WTC11 (cell line): ENCODE data around the gene RACK1. TPM values are rescaled to one million over a fixed set of nuclear protein-coding genes. Genes with fewer than 3 reads are reported as not detected.
A peak's percentile ranks its signal among the peaks of the same experiment; 100 is the strongest.

ENCODE experiments used
- AR ChIP-seq: fragments of 250-450 bp; sonication (Bioruptor Pico); IDR thresholded peaks from 2 replicates; pipeline ENCODE4 v1.9.0; 2021; ENCODE audit warnings: mild to moderate bottlenecking
- FOXK1 ChIP-seq: sonication (generic); formaldehyde crosslinking; IDR thresholded peaks from 2 replicates; pipeline ENCODE4 v1.8.0; 2022; ENCODE audit warnings: mild to moderate bottlenecking, moderate library complexity, missing genetic modification reagents
- HMGA2 ChIP-seq: fragments of 250-450 bp; sonication (Bioruptor Pico); IDR thresholded peaks from 2 replicates; pipeline ENCODE4 v1.4.0; 2021; ENCODE audit warnings: mild to moderate bottlenecking, moderate library complexity
- IRF2 ChIP-seq: sonication (generic); formaldehyde crosslinking; IDR thresholded peaks from 2 replicates; pipeline ENCODE4 v1.8.0; 2022; ENCODE audit warnings: low read depth, missing genetic modification reagents, borderline replicate concordance
- PRRX2 ChIP-seq: fragments of 250-450 bp; sonication (Bioruptor Pico); IDR thresholded peaks from 2 replicates; pipeline ENCODE4 v1.8.0; 2021; ENCODE audit warnings: mild to moderate bottlenecking
- ZBTB21 ChIP-seq: sonication (generic); formaldehyde crosslinking; IDR thresholded peaks from 2 replicates; pipeline ENCODE4 v1.8.1; 2023; ENCODE audit warnings: mild to moderate bottlenecking, missing genetic modification reagents, borderline replicate concordance
- ZMAT4 ChIP-seq: fragments of 250-450 bp; sonication (Bioruptor Pico); IDR thresholded peaks from 2 replicates; pipeline ENCODE4 v1.9.0; 2021; ENCODE audit warnings: mild to moderate bottlenecking
- ZNF532 ChIP-seq: fragments of 250-450 bp; sonication (Bioruptor Pico); IDR thresholded peaks from 2 replicates; pipeline ENCODE4 v1.9.0; 2021; ENCODE audit warnings: mild to moderate bottlenecking, borderline replicate concordance
- ZNF671 ChIP-seq: fragments of 250-450 bp; sonication (Bioruptor Pico); IDR thresholded peaks from 2 replicates; pipeline ENCODE4 v1.8.0; 2021; ENCODE audit warnings: mild to moderate bottlenecking
- total RNA-seq: library from RNA; stranded (reverse); gene quantifications from 3 replicates; pipeline ENCODE4 v1.2.3, GENCODE V29; 2021
- TF ChIP-seq, protein P1 (sequence below): sonication (generic); formaldehyde crosslinking; IDR thresholded peaks from 2 replicates; pipeline ENCODE4 v1.8.1; 2023; ENCODE audit warnings: mild to moderate bottlenecking, missing genetic modification reagents, borderline replicate concordance
- TF ChIP-seq, protein P2 (sequence below): sonication (generic); formaldehyde crosslinking; IDR thresholded peaks from 2 replicates; pipeline ENCODE4 v1.8.0; 2023; ENCODE audit warnings: missing genetic modification reagents
- TF ChIP-seq, protein P3 (sequence below): fragments of 250-450 bp; sonication (Bioruptor Pico); IDR thresholded peaks from 2 replicates; pipeline ENCODE4 v2.1.2; 2022; ENCODE audit warnings: mild to moderate bottlenecking, moderate library complexity
- TF ChIP-seq, protein P4 (sequence below): sonication (generic); formaldehyde crosslinking; conservative IDR thresholded peaks from 2 replicates; pipeline ENCODE4 v1.8.1; 2022; ENCODE audit warnings: mild to moderate bottlenecking, missing genetic modification reagents

The RACK1 gene
- total RNA-seq, 1 experiment from 2014 or later = 2,360 TPM

- TF ChIP-seq, protein P1, sequence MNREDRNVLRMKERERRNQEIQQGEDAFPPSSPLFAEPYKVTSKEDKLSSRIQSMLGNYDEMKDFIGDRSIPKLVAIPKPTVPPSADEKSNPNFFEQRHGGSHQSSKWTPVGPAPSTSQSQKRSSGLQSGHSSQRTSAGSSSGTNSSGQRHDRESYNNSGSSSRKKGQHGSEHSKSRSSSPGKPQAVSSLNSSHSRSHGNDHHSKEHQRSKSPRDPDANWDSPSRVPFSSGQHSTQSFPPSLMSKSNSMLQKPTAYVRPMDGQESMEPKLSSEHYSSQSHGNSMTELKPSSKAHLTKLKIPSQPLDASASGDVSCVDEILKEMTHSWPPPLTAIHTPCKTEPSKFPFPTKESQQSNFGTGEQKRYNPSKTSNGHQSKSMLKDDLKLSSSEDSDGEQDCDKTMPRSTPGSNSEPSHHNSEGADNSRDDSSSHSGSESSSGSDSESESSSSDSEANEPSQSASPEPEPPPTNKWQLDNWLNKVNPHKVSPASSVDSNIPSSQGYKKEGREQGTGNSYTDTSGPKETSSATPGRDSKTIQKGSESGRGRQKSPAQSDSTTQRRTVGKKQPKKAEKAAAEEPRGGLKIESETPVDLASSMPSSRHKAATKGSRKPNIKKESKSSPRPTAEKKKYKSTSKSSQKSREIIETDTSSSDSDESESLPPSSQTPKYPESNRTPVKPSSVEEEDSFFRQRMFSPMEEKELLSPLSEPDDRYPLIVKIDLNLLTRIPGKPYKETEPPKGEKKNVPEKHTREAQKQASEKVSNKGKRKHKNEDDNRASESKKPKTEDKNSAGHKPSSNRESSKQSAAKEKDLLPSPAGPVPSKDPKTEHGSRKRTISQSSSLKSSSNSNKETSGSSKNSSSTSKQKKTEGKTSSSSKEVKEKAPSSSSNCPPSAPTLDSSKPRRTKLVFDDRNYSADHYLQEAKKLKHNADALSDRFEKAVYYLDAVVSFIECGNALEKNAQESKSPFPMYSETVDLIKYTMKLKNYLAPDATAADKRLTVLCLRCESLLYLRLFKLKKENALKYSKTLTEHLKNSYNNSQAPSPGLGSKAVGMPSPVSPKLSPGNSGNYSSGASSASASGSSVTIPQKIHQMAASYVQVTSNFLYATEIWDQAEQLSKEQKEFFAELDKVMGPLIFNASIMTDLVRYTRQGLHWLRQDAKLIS (CRISPR knock-in tag) = 0 out of 2 replicates have a peak, but pooled peaks have one; percentile 55
- TF ChIP-seq PRRX2 (peak; percentile 53; the same call in 1 of the 2 replicates), ZNF671 (peak; percentile 85), FOXK1 (CRISPR knock-in tag) (no peak), AR (peak; percentile 72; the same call in 1 of the 2 replicates), ZMAT4 (CRISPR knock-in tag) (0 out of 2 replicates have a peak, but pooled peaks have one; percentile 41), ZBTB21 (CRISPR knock-in tag) (no peak), IRF2 (CRISPR knock-in tag) (no peak), HMGA2 (CRISPR knock-in tag) (no peak), ZNF532 (CRISPR knock-in tag) (peak; percentile 73; the same call in 1 of the 2 replicates)
- TF ChIP-seq, protein P2, sequence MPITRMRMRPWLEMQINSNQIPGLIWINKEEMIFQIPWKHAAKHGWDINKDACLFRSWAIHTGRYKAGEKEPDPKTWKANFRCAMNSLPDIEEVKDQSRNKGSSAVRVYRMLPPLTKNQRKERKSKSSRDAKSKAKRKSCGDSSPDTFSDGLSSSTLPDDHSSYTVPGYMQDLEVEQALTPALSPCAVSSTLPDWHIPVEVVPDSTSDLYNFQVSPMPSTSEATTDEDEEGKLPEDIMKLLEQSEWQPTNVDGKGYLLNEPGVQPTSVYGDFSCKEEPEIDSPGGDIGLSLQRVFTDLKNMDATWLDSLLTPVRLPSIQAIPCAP = no peak
- TF ChIP-seq, protein P3, sequence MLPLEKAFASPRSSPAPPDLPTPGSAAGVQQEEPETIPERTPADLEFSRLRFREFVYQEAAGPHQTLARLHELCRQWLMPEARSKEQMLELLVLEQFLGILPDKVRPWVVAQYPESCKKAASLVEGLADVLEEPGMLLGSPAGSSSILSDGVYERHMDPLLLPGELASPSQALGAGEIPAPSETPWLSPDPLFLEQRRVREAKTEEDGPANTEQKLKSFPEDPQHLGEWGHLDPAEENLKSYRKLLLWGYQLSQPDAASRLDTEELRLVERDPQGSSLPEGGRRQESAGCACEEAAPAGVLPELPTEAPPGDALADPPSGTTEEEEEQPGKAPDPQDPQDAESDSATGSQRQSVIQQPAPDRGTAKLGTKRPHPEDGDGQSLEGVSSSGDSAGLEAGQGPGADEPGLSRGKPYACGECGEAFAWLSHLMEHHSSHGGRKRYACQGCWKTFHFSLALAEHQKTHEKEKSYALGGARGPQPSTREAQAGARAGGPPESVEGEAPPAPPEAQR (CRISPR knock-in tag) = no peak
- TF ChIP-seq, protein P4, sequence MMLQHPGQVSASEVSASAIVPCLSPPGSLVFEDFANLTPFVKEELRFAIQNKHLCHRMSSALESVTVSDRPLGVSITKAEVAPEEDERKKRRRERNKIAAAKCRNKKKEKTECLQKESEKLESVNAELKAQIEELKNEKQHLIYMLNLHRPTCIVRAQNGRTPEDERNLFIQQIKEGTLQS (CRISPR knock-in tag) = no peak
Measured at GRCh38 chr5:181234455-181235306, 9.0 kb downstream of the RACK1 start (continued).
